ENCODE measurements around the gene PAX3.

PAX3 gene

GRCh38 chr2:222320436-222321395 is 21.9 kb upstream of the PAX3 start:
- Histone ChIP-seq H3K27ac (ENCODE audit: low read depth, low read length) (no peak overlapping the region), H3K9me3 (ENCODE audit: control insufficient read depth in 1 of 2, low read length in 2 of 2) (no peaks in the 10 kb centered on the region), H3K4me1 (ENCODE audit: control insufficient read depth in 1 of 2, insufficient read depth in 2 of 2, low read length in 2 of 2) (peaks cover 3 to 15% of the 10 kb centered on the region in 2 donors), H3K4me3 (ENCODE audit: low read depth in 1 of 2, low read length in 2 of 2) (peak overlapping the region; percentile 54 to 60), H3K27me3 (ENCODE audit: control insufficient read depth in 1 of 2, insufficient read depth in 2 of 2, low read length in 2 of 2) (peaks cover 28 to 39% of the 10 kb centered on the region in 2 donors), H3K9ac (ENCODE audit: low read depth in 1 of 2, low read length in 2 of 2) (no peak overlapping the region), H3K36me3 (ENCODE audit: control insufficient read depth in 1 of 2, insufficient read depth in 2 of 2, low read length in 2 of 2) (no peaks in the 10 kb centered on the region)

- Histone ChIP-seq H3K27ac (ENCODE audit: low read depth, low read length) (no peak overlapping the region), H3K27me3 (ENCODE audit: control insufficient read depth in 1 of 2, insufficient read depth in 2 of 2, low read length in 2 of 2) (peaks cover 36 to 48% of the 10 kb centered on the region in 2 donors), H3K4me1 (ENCODE audit: control insufficient read depth in 1 of 2, insufficient read depth in 2 of 2, low read length in 2 of 2) (peaks cover 3 to 15% of the 10 kb centered on the region in 2 donors), H3K9me3 (ENCODE audit: control insufficient read depth in 1 of 2, low read length in 2 of 2) (no peaks in the 10 kb centered on the region), H3K9ac (ENCODE audit: low read depth in 1 of 2, low read length in 2 of 2) (no peak overlapping the region), H3K4me3 (ENCODE audit: low read depth in 1 of 2, low read length in 2 of 2) (peak overlapping the region; percentile 60 to 64), H3K36me3 (ENCODE audit: control insufficient read depth in 1 of 2, insufficient read depth in 2 of 2, low read length in 2 of 2) (no peaks in the 10 kb centered on the region)
Measured at GRCh38 chr2:222319586-222320435, 21.0 kb upstream of the PAX3 start.

DNA sequence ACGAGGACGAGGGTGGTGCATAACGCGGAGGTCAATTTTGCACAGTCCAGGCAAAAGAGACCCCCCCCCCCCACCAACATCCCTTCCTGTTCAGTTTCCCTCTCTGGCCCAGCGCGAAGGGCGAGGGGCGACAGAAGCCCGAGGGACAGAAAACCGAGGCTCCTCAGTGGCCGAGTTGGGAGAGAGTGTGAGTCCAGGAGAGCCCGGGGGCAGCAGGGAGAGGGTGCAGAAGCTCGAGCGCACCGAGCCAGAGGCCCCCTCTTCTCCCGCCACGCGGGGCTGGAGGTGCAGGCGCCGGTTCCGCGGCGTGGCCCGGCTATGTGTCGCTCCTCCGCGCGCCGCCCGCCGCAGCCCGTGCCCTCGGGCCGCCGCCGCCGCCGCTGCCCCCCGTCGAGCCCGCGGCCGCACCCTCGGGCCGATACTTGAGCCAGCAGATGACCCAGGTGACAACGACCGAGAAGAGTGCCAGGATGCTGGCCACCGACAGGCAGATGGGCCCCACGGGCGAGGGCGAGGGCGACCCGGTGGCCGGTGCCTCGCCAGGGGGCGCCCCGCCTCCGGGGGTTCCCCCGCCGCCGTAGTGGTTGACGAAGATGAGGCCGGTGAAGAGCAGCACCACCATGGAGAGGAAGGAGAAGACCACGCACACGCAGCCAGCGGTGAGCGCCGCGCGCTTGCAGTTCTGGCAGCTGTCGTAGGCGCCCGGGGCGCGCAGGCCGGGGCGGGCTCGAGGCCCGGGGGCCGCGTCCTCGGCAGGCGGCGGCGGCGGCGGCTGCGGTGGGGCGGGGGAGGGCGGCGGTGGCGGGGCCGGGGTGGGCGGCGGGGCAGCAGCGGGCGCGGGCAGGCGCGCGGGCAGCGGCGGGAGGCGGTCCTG is 20.2 kb upstream of the PAX3 start:
- Histone ChIP-seq H3K9me3 (ENCODE audit: control insufficient read depth in 1 of 2, low read length in 2 of 2) (no peaks in the 10 kb centered on the region), H3K27me3 (ENCODE audit: control insufficient read depth in 1 of 2, insufficient read depth in 2 of 2, low read length in 2 of 2) (peaks cover 42 to 55% of the 10 kb centered on the region in 2 donors), H3K36me3 (ENCODE audit: control insufficient read depth in 1 of 2, insufficient read depth in 2 of 2, low read length in 2 of 2) (no peaks in the 10 kb centered on the region), H3K27ac (ENCODE audit: low read depth, low read length) (no peak overlapping the region), H3K4me3 (ENCODE audit: low read depth in 1 of 2, low read length in 2 of 2) (peak overlapping the region; percentile 77 to 86), H3K9ac (ENCODE audit: low read depth in 1 of 2, low read length in 2 of 2) (no peak overlapping the region), H3K4me1 (ENCODE audit: control insufficient read depth in 1 of 2, insufficient read depth in 2 of 2, low read length in 2 of 2) (peaks cover 3 to 15% of the 10 kb centered on the region in 2 donors)

GRCh38 chr2:222318026-222318711 is 19.4 kb upstream of the PAX3 start:
- peaks cover 48 to 59% of the 10 kb centered on the region in 2 donors for H3K27me3 ChIP-seq (ENCODE audit: control insufficient read depth in 1 of 2, insufficient read depth in 2 of 2, low read length in 2 of 2)

DNA sequence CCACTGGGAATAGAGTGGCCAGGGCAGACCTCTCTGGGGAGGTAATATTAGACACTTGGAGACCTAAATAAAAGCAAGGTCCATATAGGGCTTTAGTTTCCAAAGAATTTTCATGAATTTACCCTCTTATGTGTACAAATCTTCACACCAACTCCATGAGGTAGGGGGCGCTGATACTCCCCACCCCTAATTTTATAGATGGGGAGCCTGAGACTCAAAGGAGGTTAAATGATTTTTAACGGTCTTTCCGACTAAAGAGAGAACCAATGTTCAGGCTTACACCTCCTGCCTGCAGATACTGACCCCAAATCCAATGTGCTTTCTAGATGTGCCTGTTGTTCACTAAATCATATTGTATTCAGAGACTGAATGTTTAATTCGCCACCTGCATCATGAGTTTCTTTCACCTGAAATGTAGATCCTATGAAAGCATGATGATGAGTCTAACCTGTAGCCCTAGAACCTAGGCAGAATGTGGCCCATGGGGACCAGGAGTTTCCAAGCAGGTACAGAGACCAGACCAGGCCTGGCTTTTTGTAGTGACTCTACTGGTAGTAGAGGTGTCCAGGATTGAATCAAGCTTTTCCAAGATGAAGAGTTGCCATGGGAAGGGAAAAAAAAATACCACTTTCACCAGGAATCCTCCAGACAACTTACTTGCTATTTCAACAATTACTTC is 16.8 kb upstream of the PAX3 start:
- Histone ChIP-seq H3K36me3 (ENCODE audit: control insufficient read depth in 1 of 2, insufficient read depth in 2 of 2, low read length in 2 of 2) (no peaks in the 10 kb centered on the region), H3K4me1 (ENCODE audit: control insufficient read depth in 1 of 2, insufficient read depth in 2 of 2, low read length in 2 of 2) (peaks cover 3 to 13% of the 10 kb centered on the region in 2 donors), H3K9ac (ENCODE audit: low read depth in 1 of 2, low read length in 2 of 2) (no peak overlapping the region), H3K27me3 (ENCODE audit: control insufficient read depth in 1 of 2, insufficient read depth in 2 of 2, low read length in 2 of 2) (peaks cover 66 to 71% of the 10 kb centered on the region in 2 donors), H3K9me3 (ENCODE audit: control insufficient read depth in 1 of 2, low read length in 2 of 2) (no peaks in the 10 kb centered on the region), H3K4me3 (ENCODE audit: low read depth in 1 of 2, low read length in 2 of 2) (no peak overlapping the region), H3K27ac (ENCODE audit: low read depth, low read length) (no peak overlapping the region)

More at GRCh38 chr2:222318026-222318711, 19.4 kb upstream of the PAX3 start:
- Histone ChIP-seq H3K27ac (ENCODE audit: low read depth, low read length) (no peak overlapping the region), H3K9me3 (ENCODE audit: control insufficient read depth in 1 of 2, low read length in 2 of 2) (no peaks in the 10 kb centered on the region), H3K4me1 (ENCODE audit: control insufficient read depth in 1 of 2, insufficient read depth in 2 of 2, low read length in 2 of 2) (peaks cover 3 to 15% of the 10 kb centered on the region in 2 donors), H3K36me3 (ENCODE audit: control insufficient read depth in 1 of 2, insufficient read depth in 2 of 2, low read length in 2 of 2) (no peaks in the 10 kb centered on the region), H3K4me3 (ENCODE audit: low read depth in 1 of 2, low read length in 2 of 2) (peak overlapping the region; percentile 77 to 86), H3K9ac (ENCODE audit: low read depth in 1 of 2, low read length in 2 of 2) (peak overlapping the region in 1 of 2 donors; percentile 18)

DNA sequence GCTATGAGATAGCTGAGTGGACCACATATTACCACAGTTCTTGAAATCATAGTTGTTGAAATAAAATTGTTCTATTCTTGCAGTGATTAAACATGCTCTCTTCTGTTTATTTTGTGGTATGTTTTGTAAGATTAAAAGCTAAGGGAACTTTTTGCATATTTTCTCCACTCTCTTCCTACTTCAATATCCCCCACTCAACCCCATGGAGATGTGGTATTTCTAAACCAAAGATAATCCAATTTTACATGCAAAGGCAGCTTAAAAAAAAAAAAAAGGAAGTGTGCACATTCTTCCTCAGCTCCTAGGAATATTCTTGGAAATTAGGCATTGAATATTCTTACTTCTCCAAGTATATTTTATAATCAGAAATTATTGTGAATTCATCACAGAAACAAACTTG is 15.0 kb upstream of the PAX3 start:
- Histone ChIP-seq H3K27me3 (ENCODE audit: control insufficient read depth in 1 of 2, insufficient read depth in 2 of 2, low read length in 2 of 2) (peaks cover 83 to 86% of the 10 kb centered on the region in 2 donors), H3K36me3 (ENCODE audit: control insufficient read depth in 1 of 2, insufficient read depth in 2 of 2, low read length in 2 of 2) (no peaks in the 10 kb centered on the region), H3K27ac (ENCODE audit: low read depth, low read length) (no peak overlapping the region), H3K9ac (ENCODE audit: low read depth in 1 of 2, low read length in 2 of 2) (no peak overlapping the region), H3K9me3 (ENCODE audit: control insufficient read depth in 1 of 2, low read length in 2 of 2) (no peaks in the 10 kb centered on the region), H3K4me3 (ENCODE audit: low read depth in 1 of 2, low read length in 2 of 2) (no peak overlapping the region), H3K4me1 (ENCODE audit: control insufficient read depth in 1 of 2, insufficient read depth in 2 of 2, low read length in 2 of 2) (peaks cover 3 to 6% of the 10 kb centered on the region in 2 donors)

- H3K9me3 ChIP-seq (ENCODE audit: control insufficient read depth in 1 of 2, low read length in 2 of 2): no peaks in the 10 kb centered on the region
- H3K9ac ChIP-seq (ENCODE audit: low read depth in 1 of 2, low read length in 2 of 2): no peak overlapping the region
- no peaks in the 10 kb centered on the region for H3K36me3 ChIP-seq (ENCODE audit: control insufficient read depth in 1 of 2, insufficient read depth in 2 of 2, low read length in 2 of 2)
- H3K27ac ChIP-seq (ENCODE audit: low read depth, low read length): no peak overlapping the region
- H3K27me3 ChIP-seq (ENCODE audit: control insufficient read depth in 1 of 2, insufficient read depth in 2 of 2, low read length in 2 of 2): peaks cover 91 to 99% of the 10 kb centered on the region in 2 donors
- H3K4me3 ChIP-seq (ENCODE audit: low read depth in 1 of 2, low read length in 2 of 2): no peak overlapping the region
- peaks cover 0 to 3% of the 10 kb centered on the region in 2 donors for H3K4me1 ChIP-seq (ENCODE audit: control insufficient read depth in 1 of 2, insufficient read depth in 2 of 2, low read length in 2 of 2)
Measured at GRCh38 chr2:222311978-222312738, 13.4 kb upstream of the PAX3 start.

DNA sequence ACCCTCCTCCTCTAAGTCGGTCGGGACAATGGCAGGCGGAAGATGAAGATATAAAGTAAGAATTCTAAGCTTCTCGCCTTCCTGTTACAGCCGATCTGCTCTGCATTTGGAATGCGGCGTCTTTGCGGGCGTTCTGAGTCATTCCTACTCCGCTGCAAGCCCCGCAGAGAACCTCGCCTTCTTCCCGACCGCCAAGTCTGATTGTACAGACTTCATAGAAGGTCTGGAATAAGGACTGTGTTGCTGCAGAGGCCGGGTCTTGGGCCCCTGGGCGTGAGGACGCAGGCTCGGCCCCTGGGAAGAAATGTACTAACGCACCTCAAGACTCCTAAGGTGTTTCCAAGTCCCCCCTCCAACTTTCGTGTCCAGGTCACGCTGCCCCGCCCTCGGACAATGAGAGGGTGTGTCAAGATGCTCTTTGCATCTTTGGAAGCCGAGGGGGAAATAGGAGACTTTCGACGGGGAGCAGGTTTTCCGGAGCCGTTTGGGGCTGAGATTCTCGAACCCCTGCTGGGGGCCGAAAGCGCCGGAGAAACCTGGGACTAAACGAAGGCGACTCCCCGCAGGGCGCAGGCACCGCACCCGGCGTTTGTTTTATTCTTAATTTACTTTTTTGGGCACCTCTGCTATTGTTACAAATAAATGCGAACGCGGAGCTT is 12.7 kb upstream of the PAX3 start:
- Histone ChIP-seq H3K9me3 (ENCODE audit: control insufficient read depth in 1 of 2, low read length in 2 of 2) (no peaks in the 10 kb centered on the region), H3K4me1 (ENCODE audit: control insufficient read depth in 1 of 2, insufficient read depth in 2 of 2, low read length in 2 of 2) (peaks cover 5 to 10% of the 10 kb centered on the region in 2 donors), H3K4me3 (ENCODE audit: low read depth in 1 of 2, low read length in 2 of 2) (no peak overlapping the region), H3K27ac (ENCODE audit: low read depth, low read length) (no peak overlapping the region), H3K9ac (ENCODE audit: low read depth in 1 of 2, low read length in 2 of 2) (no peak overlapping the region), H3K27me3 (ENCODE audit: control insufficient read depth in 1 of 2, insufficient read depth in 2 of 2, low read length in 2 of 2) (peaks cover 92 to 100% of the 10 kb centered on the region in 2 donors), H3K36me3 (ENCODE audit: control insufficient read depth in 1 of 2, insufficient read depth in 2 of 2, low read length in 2 of 2) (no peaks in the 10 kb centered on the region)

Data from duodenal mucosa (tissue), 2 donors.